ENCODE measurements around the gene SLC10A1. TPM values are rescaled to one million over a fixed set of nuclear protein-coding genes. Genes with fewer than 3 reads are reported as not detected.

SLC10A1 gene
- total and polyA plus RNA-seq, 2 of the 4 experiments (the other 2 are of a cell fraction): 0.03 TPM; not detected in 1

GRCh38 chr14:69756298-69756697 lies 40.7 kb downstream of the SLC10A1 start:
- 81% methylated on average over 2 of the region's 3 CpGs; no CpG with 5 or more reads in 1 of the 2 experiments for WGBS, 2 experiments (ENCODE audit: extremely low coverage in 2 of 2, insufficient read length in 1 of 2)
- Histone ChIP-seq H3K18ac (ENCODE audit: low read depth, low read length) (no peak overlapping the region), H2BK20ac (ENCODE audit: low read depth, low read length) (no peak overlapping the region), H3K4me3 (ENCODE audit: insufficient read depth, low read depth, low read length) (no peak overlapping the region), H3K4me1 (ENCODE audit: control insufficient read depth, insufficient read depth, low read length) (peaks cover 1% of the 10 kb centered on the region; the same call in 1 of the 2 replicates), H3K9me1 (ENCODE audit: insufficient read depth, low read length) (no peaks in the 10 kb centered on the region), H2AFZ (replicated peaks; ENCODE audit: low read length, poor library complexity) (no peak overlapping the region), H3K79me1 (ENCODE audit: low read depth in 1 of 2, low read length in 2 of 2) (no peaks in the 10 kb centered on the region), H3K14ac (replicated peaks; ENCODE audit: low read depth, low read length) (no peak overlapping the region), H3K4ac (ENCODE audit: low read depth, low read length) (no peak overlapping the region), H3K56ac (ENCODE audit: extremely low read depth, insufficient read depth, low read length) (no peak overlapping the region), H4K5ac (ENCODE audit: low read depth, low read length) (no peak overlapping the region), H2BK15ac (ENCODE audit: low read depth, low read length) (no peak overlapping the region), H3K36me3 (ENCODE audit: control insufficient read depth, insufficient read depth, low read length) (no peaks in the 10 kb centered on the region), H3K27me3 (ENCODE audit: control insufficient read depth, insufficient read depth, low read length) (no peaks in the 10 kb centered on the region; the same call in 1 of the 2 replicates), H2BK5ac (ENCODE audit: low read depth, low read length, poor library complexity, severe bottlenecking) (no peak overlapping the region), H3K9ac (ENCODE audit: low read depth, low read length) (no peak overlapping the region), H2AK5ac (ENCODE audit: low read depth, low read length) (no peak overlapping the region), H3K23ac (ENCODE audit: low read depth, low read length) (no peak overlapping the region), H3K9me3 (ENCODE audit: control insufficient read depth, insufficient read depth, low read length) (no peaks in the 10 kb centered on the region), H4K91ac (ENCODE audit: insufficient read depth, low read depth, low read length) (no peak overlapping the region), H3K4me2 (ENCODE audit: low read depth, low read length) (no peak overlapping the region), H4K20me1 (ENCODE audit: insufficient read depth, low read length) (no peaks in the 10 kb centered on the region), H4K8ac (ENCODE audit: low read depth in 2 of 2, low read length in 2 of 2) (no peak overlapping the region), H3K27ac (ENCODE audit: insufficient read depth, low read length) (no peak overlapping the region), H2AK9ac (replicated peaks; ENCODE audit: low read depth, low read length, poor library complexity) (no peak overlapping the region), H2BK120ac (ENCODE audit: low read depth, low read length) (no peak overlapping the region)
- TF ChIP-seq POLR2A (IDR thresholded peaks at IDR 0.05; ENCODE audit: low read depth, low read length): no peak
- no peak for TF ChIP-seq CTCF (conservative IDR thresholded peaks at IDR 0.05; ENCODE audit: low read depth, low read length)
- no peak for TF ChIP-seq ELK1 (IDR thresholded peaks at IDR 0.05; ENCODE audit: borderline replicate concordance, low read depth, low read length)
- TF ChIP-seq MXI1 (IDR thresholded peaks at IDR 0.05; ENCODE audit: borderline replicate concordance, low read depth, low read length): no peak
- TF ChIP-seq CHD1 (IDR thresholded peaks at IDR 0.05; ENCODE audit: low read depth, low read length): no peak
- no peak for TF ChIP-seq RFX5 (IDR thresholded peaks at IDR 0.05; ENCODE audit: low read depth, low read length)
- TF ChIP-seq NFE2L2 (IDR thresholded peaks at IDR 0.05; ENCODE audit: low read depth, low read length): no peak
- TF ChIP-seq RCOR1 (IDR thresholded peaks at IDR 0.05; ENCODE audit: insufficient replicate concordance, low read length): no peak
- TF ChIP-seq MAZ (IDR thresholded peaks at IDR 0.05; ENCODE audit: borderline replicate concordance, low read depth, low read length): no peak
- no peak for TF ChIP-seq RAD21 (IDR thresholded peaks at IDR 0.05; ENCODE audit: low read length)
- no peak for TF ChIP-seq BHLHE40 (IDR thresholded peaks at IDR 0.05; ENCODE audit: low read depth, low read length)
- BruUV-seq (replicated peaks): no TSS peak
- ATAC-seq (ENCODE audit: low read depth) (no peak), DNase-seq (no peak)
- CTCF ChIA-PET: no interaction called here
- in situ Hi-C loops (cut with MboI; ENCODE audit: low sequenced_read_pairs): no loop called here
- dilution Hi-C loops (cut with HindIII; ENCODE audit: low sequenced_read_pairs, unreplicated experiment): no loop called here
- POLR2A ChIA-PET (ENCODE audit: unreplicated experiment): no interaction called here
- intact Hi-C loops (cut with micrococcal nuclease): no loop called here
